GM19452 (cell line): ENCODE data around the gene GPR50.

Experiments
- ATAC-seq: cut with Tn5 transposase; IDR thresholded peaks from one replicate; pipeline ENCODE4 v1.9.1; 2021; ENCODE audit not compliant: unreplicated experiment

GPR50 gene

GRCh38 chrX:151226941-151227340 is 50.6 kb downstream of the GPR50 start:
- ATAC-seq: no peak

DNA sequence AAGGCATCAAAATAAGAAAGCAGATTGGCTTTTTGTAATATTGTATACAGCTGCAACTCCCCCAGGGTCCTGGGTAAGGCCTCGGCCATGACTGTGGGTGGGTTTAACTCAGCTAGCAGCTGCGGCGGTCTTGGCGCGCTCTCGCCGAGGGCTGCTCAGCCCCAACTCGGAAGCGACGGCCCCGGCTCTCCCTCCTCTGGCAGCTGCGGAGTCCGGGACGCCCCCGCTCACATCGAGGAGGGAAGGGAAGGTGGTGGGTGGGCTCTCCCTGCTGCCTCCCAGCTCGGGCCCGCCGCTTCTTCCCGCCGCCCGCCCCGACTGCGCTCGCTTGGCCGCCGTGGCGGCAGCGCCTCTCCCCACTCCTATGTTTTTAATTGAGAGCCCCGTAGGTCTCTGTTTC is 51.2 kb downstream of the GPR50 start:
- ATAC-seq: no peak

GRCh38 chrX:151228935-151229334 is 52.6 kb downstream of the GPR50 start:
- ATAC-seq: no peak
